Ishikawa (cell line): ENCODE measurements around the gene MT1A.

ENCODE experiments used
- CEBPB ChIP-seq: IDR thresholded peaks from 2 replicates; pipeline ENCODE4 v1.6.1; 2012
- EP300 ChIP-seq: IDR thresholded peaks from 2 replicates; pipeline ENCODE4 v1.6.1; 2012; ENCODE audit warnings: borderline replicate concordance
- NFIC ChIP-seq: IDR thresholded peaks from 2 replicates; pipeline ENCODE4 v1.6.1; 2012
- RAD21 ChIP-seq: IDR thresholded peaks from 2 replicates; pipeline ENCODE4 v1.6.1; 2012; ENCODE audit warnings: low read depth
- REST ChIP-seq: IDR thresholded peaks from 2 replicates; pipeline ENCODE4 v1.6.1; 2012; ENCODE audit warnings: low read depth, mild to moderate bottlenecking
- TAF1 ChIP-seq: IDR thresholded peaks from 2 replicates; pipeline ENCODE4 v1.6.1; 2012; ENCODE audit warnings: low read depth, mild to moderate bottlenecking
- TCF12 ChIP-seq: IDR thresholded peaks from 2 replicates; pipeline ENCODE4 v1.6.1; 2012; ENCODE audit warnings: low read depth
- YY1 ChIP-seq: IDR thresholded peaks from 2 replicates; pipeline ENCODE4 v1.6.1; 2012; ENCODE audit warnings: low read depth

- no peak for TF ChIP-seq YY1
- TF ChIP-seq EP300, result no peak
- TF ChIP-seq RAD21, result no peak
- peak; percentile 74 for TF ChIP-seq REST
- no peak for TF ChIP-seq CEBPB
- TF ChIP-seq NFIC, result no peak
- TF ChIP-seq TAF1, result no peak
- TF ChIP-seq TCF12, result no peak
Observed at GRCh38 chr16:56643833-56644232, 5.4 kb downstream of the MT1A start.
